OCI-LY1 (cell line): ENCODE measurements around the gene CACNA1C.

Experiments
- CTCF ChIP-seq: fragments of 200-600 bp; sonication (generic), shearing (Covaris generic); IDR thresholded peaks from 2 replicates; pipeline ENCODE4 v1.5.1; 2017; ENCODE audit warnings: mild to moderate bottlenecking, antibody characterized with exemption, low read length, moderate library complexity, mixed read lengths
- EZH2 ChIP-seq: fragments of 200-600 bp; sonication (generic), shearing (Covaris generic); IDR thresholded peaks from 2 replicates; pipeline ENCODE4 v1.8.0; 2017; ENCODE audit warnings: borderline replicate concordance, mixed run types, mild to moderate bottlenecking, antibody characterized with exemption, low read length, moderate library complexity, mixed read lengths

- TF ChIP-seq EZH2, result no peak
- TF ChIP-seq CTCF, result no peak
Measured at GRCh38 chr12:2248087-2248900, 195.5 kb downstream of the CACNA1C start.
